GM10248 (cell line): ENCODE results near the gene RBM19.

ENCODE experiments used
- CTCF ChIA-PET: fragments of 300-600 bp; sonication (Branson Sonifier 250); formaldehyde crosslinking; extraction: SDS; loops from one replicate; lab custom pipeline; 2021; ENCODE audit warnings: antibody characterized with exemption; lab: Yijun Ruan, JAX
- POLR2A ChIA-PET: fragments of 350-650 bp; sonication (Branson Sonifier 250); formaldehyde crosslinking; extraction: SDS; loops from one replicate; lab custom pipeline; 2020; ENCODE audit warnings: antibody characterized with exemption; lab: Yijun Ruan, JAX
- DNase-seq: peaks from one replicate; pipeline ENCODE4 v3.0.0; 2012; ENCODE audit errors: extremely low spot score
- CTCF ChIP-seq: IDR thresholded peaks from 2 replicates; pipeline ENCODE4 v1.5.1; 2012; ENCODE audit warnings: mild to moderate bottlenecking, low read depth; ENCODE audit errors: extremely low read depth, missing control alignments, control extremely low read depth

The RBM19 gene, protein sequence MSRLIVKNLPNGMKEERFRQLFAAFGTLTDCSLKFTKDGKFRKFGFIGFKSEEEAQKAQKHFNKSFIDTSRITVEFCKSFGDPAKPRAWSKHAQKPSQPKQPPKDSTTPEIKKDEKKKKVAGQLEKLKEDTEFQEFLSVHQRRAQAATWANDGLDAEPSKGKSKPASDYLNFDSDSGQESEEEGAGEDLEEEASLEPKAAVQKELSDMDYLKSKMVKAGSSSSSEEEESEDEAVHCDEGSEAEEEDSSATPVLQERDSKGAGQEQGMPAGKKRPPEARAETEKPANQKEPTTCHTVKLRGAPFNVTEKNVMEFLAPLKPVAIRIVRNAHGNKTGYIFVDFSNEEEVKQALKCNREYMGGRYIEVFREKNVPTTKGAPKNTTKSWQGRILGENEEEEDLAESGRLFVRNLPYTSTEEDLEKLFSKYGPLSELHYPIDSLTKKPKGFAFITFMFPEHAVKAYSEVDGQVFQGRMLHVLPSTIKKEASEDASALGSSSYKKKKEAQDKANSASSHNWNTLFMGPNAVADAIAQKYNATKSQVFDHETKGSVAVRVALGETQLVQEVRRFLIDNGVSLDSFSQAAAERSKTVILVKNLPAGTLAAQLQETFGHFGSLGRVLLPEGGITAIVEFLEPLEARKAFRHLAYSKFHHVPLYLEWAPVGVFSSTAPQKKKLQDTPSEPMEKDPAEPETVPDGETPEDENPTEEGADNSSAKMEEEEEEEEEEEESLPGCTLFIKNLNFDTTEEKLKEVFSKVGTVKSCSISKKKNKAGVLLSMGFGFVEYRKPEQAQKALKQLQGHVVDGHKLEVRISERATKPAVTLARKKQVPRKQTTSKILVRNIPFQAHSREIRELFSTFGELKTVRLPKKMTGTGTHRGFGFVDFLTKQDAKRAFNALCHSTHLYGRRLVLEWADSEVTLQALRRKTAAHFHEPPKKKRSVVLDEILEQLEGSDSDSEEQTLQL

DNA sequence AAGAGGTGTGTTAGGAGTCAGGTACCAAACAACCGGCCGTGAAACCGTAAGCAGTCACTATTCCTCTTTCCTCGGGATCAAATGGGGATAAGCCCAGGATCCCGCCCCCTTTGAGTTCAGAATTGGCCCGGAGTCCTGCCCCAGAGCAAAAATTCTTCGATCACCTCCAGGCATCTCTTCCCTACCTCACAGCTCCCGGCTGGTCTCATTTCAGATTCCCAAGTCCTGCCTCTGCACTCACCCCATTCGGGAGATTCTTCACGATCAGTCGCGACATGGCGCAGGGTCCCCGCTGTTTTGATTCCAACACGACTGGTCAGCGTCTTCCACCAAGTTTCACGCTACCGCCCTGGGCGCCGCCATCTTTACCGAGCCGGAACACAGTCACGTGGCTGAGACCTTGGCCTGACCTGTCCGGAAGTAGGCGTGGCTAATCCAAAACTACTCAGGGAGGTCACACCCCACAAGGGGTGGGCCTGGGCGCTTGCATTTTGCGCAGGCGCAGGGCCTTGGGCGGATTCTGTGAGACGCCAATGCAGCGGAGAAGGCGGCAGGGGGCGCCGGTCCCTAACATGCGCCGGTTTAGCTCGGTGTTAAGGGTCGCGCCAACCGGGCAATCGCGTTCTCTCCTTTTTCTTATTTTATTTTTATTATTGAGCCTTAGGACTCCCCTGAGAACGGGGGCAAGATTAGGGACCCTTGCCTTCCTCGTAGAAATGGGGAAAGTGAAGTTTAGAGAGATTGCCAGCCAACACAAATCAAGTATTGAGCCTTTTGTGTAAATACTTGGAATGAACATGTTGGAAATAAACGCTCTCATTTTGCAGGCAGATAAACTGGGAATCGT, at the start of gene RBM19:
Gene RBM19 (minus strand): TSS at position 375 of the 847 bp plus-strand sequence. CDS start 98 bp downstream, at position 277.
- TF ChIP-seq CTCF = peak; percentile 94
- DNase-seq = peak; percentile 97
- ChIA-PET POLR2A (no interaction called here), CTCF (interaction anchor here (0.7 to 2.1 kb wide), 20 partner anchors 9 to 1906 kb away, joined by 3 to 21 read pairs (median 5); no protein-coding TSS in a partner anchor)

DNA sequence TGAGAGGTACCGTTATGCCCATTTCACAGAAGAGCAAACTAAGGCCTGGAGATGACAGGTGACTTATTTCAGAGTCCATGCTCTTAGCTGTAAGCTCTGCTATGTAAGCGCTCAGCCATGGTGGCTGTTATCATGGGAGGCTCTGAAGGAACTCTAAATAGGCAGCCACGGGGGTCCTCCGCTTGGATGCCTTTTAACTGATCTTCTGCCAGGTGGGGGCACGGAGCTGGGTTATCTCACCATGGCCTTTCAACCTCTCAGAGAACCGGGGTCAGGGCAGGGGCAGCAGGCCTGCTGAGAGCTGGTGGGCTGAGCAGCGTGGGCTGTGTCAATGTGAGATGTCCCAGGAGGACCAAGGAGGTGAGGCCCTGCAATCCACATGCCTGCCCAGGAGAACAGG, 49.7 kb upstream of the RBM19 start:
- DNase-seq = no peak
- ChIA-PET CTCF (interaction anchor here (1.5 kb wide), 1 partner anchor 14 kb away, joined by 5 read pairs; no protein-coding TSS in a partner anchor), POLR2A (no interaction called here)
- TF ChIP-seq CTCF = no peak

DNA sequence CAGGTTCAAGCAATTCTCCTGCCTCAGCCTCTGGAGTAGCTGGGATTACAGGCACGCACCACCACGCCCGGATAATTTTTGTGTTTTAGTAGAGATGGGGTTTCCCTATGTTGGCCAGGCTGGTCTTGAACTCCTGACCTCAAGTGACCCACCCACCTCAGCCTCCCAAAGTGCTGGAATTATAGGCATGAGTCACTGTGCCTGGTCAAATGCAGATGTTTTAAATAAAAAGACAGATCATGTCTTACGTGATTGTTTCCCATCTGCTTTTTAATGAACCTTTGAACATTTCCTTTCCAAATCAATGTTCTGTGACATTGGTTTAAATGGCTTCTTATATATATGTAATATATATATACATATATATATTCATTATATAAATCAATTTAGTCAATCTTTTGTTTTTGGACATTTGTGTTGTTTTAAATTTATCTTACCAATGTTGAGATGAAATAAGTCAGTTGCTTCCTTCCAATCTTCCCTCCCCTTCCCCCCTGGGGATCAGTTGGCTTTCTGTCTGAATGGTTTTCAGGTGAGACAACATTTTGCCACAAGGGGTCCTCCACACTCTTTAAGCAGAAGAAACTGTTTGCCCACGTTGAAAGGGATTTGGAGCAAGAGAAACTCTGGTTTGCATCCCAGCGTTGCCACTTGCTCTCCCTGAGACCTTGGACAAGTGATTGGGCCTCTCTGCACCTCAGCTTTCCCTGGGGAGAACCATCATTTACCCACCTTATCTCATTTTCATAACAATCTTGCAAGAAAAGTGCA, 47.6 kb upstream of the RBM19 start:
- TF ChIP-seq CTCF = no peak
- ChIA-PET CTCF (no interaction called here), POLR2A (no interaction called here)
- DNase-seq = no peak

DNA sequence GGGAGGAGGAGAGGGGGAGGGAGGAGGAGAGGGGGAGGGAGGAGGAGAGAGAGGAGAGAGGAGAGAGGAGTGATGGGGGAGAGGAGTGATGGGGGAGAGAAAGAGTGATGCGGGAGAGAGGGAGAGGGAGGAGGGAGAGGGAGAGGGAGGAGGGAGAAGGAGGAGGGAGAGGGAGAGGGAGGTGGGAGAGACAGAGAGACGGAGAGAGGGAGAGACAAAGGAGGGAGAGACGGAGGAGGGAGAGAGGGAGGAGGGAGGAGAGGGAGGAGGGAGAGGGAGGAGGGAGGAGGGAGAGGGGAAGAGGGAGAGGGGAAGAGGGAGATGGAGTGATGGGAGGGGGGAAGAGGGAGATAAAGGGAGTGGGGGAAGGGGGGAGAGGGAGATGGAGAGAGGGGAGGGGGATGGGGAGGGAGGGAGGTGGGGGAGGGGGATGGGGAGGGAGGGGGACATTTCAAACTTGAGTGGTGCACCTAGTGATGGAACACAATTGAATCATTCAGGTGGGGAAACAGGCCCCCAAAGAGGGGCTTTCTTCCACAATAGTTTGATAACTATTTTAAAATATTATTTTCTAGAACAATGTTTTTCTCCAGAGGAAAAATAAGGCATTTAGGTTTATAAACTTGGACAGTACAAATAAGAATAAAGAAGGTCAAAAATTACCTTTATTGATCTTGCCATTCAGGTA, 46.8 kb upstream of the RBM19 start:
- ChIA-PET POLR2A (no interaction called here), CTCF (no interaction called here)
- no peak for DNase-seq
- TF ChIP-seq CTCF = no peak

- DNase-seq = no peak
- CTCF ChIA-PET = interaction anchor here (2.0 kb wide), 1 partner anchor 31 kb away, joined by 6 read pairs; no protein-coding TSS in a partner anchor
- POLR2A ChIA-PET = no interaction called here
Measured at GRCh38 chr12:114011711-114012110, 45.6 kb upstream of the RBM19 start.

More at GRCh38 chr12:114011711-114012110, 45.6 kb upstream of the RBM19 start:
- no peak for TF ChIP-seq CTCF
